ENCODE measurements around the gene NTNG2. TPM values are rescaled to one million over a fixed set of nuclear protein-coding genes. Genes with fewer than 3 reads are reported as not detected.
A peak's percentile ranks its signal among the peaks of the same experiment; 100 is the strongest.

NTNG2 gene
- total and polyA plus RNA-seq, 2 donors (not counting 1 experiment from before 2014, with no cell fraction given): 5.0 to 6.6 TPM

DNA sequence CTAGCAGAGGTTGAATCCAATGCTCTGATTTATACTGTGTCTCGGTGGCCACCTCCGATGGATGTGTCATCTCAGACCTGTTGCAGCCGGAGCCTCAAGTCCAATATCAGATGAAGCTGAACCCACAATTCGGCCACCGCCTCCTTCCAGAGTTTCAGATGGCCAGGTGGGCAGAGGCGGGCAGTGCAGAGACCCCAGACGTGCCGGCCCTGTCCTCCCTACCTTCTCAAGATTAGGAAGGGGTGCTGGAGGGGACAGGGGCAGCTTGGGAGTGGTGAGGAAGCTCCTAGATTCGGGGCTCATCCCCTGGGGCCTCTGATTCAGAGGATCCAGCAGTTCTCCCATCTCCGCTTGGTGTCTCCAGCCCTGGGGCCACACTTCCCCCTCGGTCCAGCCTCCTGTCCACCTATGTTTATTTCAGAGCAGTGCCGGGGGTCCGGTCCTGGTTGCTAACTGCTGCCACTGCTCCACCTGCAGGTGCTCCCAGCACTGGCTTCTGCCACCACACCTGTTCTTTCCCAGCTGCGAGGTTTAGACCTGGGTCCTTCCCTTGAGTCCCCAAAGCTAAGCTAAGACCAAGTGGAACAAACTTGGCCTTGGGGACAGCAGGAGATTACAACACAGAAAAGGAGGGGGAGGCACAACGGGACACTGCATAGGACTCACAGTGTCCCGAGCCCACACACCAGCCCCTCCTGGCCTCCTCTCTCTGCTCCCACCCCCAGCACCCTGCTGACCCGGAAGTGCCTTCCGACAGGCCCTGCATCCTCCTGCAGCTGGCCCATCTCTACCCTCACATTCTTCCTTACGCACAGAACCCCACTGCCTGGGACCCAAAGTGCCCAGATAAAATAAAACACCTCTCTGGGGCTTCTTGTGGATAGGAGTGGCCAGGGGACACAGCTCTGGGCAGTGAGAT is 81.6 kb downstream of the NTNG2 start:
- Histone ChIP-seq H3K27me3 (replicated peaks in 1 of 4; ENCODE audit: control extremely low read depth in 1 of 4, control insufficient read depth in 3 of 4, insufficient read depth in 4 of 4, low read length in 3 of 4) (peaks cover 0 to 14% (median 4%) of the 10 kb centered on the region in 4 experiments), H3K4me2 (replicated peaks; ENCODE audit: low read depth, low read length, poor library complexity, severe bottlenecking) (peak overlapping the region; percentile 86), H3K79me2 (ENCODE audit: control insufficient read depth, insufficient read depth, low read length) (no peaks in the 10 kb centered on the region), H3K9me3 (ENCODE audit: control extremely low read depth in 1 of 3, control insufficient read depth in 2 of 3, insufficient read depth in 1 of 3, low read length in 2 of 3) (no peaks in the 10 kb centered on the region), H3K4me1 (ENCODE audit: control insufficient read depth in 2 of 2, insufficient read depth in 2 of 2, low read length in 2 of 2) (peaks cover 7 to 16% of the 10 kb centered on the region in 2 donors), H3K27ac (ENCODE audit: low read length in 2 of 2) (no peak overlapping the region), H2AFZ (ENCODE audit: insufficient read depth, low read depth, low read length, poor library complexity, severe bottlenecking) (peak overlapping the region; percentile 86), H4K20me1 (ENCODE audit: control insufficient read depth, insufficient read depth, low read length, poor library complexity, severe bottlenecking) (no peaks in the 10 kb centered on the region), H3K36me3 (replicated peaks in 1 of 2; ENCODE audit: control extremely low read depth in 1 of 2, control insufficient read depth in 1 of 2, extremely low read depth in 1 of 2, insufficient read depth in 2 of 2, low read length in 1 of 2) (no peaks in the 10 kb centered on the region), H3K4me3 (ENCODE audit: control extremely low read depth in 1 of 5, extremely low read depth in 1 of 5, insufficient read depth in 1 of 5, low read depth in 2 of 5, low read length in 4 of 5) (no peak overlapping the region), H3K9ac (ENCODE audit: low read length) (no peak overlapping the region)
- ChIA-PET CTCF (interaction anchor here (0.8 to 1.3 kb wide), 3 partner anchors 9 to 23 kb away, joined by 3 to 7 read pairs (median 3); no protein-coding TSS in a partner anchor), POLR2A (no interaction called here)
- intact Hi-C loops (cut with micrococcal nuclease): loop anchor here (5.0 kb wide), 2 partner anchors 524 to 966 kb away; partner anchors contain the start of gene FAM78A
- Mint-ChIP-seq H3K27ac (peak overlapping the region; percentile 46), H3K4me3 (peak overlapping the region; percentile 89), H3K27me3 (peaks cover 5% of the 10 kb centered on the region), H3K9me3 (ENCODE audit: insufficient read depth) (no peaks in the 10 kb centered on the region), H3K4me1 (peaks cover 13% of the 10 kb centered on the region)
- DNase-seq (no peak), ATAC-seq (ENCODE audit: low read depth) (no peak)
- 91% methylated on average over 16 of the region's 19 CpGs for WGBS (ENCODE audit: insufficient coverage)
- TF ChIP-seq, protein P1, sequence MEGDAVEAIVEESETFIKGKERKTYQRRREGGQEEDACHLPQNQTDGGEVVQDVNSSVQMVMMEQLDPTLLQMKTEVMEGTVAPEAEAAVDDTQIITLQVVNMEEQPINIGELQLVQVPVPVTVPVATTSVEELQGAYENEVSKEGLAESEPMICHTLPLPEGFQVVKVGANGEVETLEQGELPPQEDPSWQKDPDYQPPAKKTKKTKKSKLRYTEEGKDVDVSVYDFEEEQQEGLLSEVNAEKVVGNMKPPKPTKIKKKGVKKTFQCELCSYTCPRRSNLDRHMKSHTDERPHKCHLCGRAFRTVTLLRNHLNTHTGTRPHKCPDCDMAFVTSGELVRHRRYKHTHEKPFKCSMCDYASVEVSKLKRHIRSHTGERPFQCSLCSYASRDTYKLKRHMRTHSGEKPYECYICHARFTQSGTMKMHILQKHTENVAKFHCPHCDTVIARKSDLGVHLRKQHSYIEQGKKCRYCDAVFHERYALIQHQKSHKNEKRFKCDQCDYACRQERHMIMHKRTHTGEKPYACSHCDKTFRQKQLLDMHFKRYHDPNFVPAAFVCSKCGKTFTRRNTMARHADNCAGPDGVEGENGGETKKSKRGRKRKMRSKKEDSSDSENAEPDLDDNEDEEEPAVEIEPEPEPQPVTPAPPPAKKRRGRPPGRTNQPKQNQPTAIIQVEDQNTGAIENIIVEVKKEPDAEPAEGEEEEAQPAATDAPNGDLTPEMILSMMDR (IDR thresholded peaks at IDR 0.05): no peak
- TF ChIP-seq EZH2 (IDR thresholded peaks at IDR 0.05; ENCODE audit: borderline replicate concordance, insufficient read depth, low read depth, low read length, poor library complexity, severe bottlenecking): no peak
